Stimulated activated naive CD8-positive, alpha-beta T cell treated with anti-CD3 and anti-CD28 coated beads, Interleukin-15, amount 100 ng/mL, for 72 hours (primary cell): ENCODE data around the gene SLC6A8.

Source experiments
- ATAC-seq: fragments of 150-1000 bp; cut with Tn5 transposase; 2 replicates; pipeline ENCODE4 v1.10.0; 2021; ENCODE audit warnings: mild to moderate bottlenecking, moderate library complexity
- DNase-seq, 2 donors: peaks; one replicate each; pipeline ENCODE4 v3.0.0; 2021 to 2022
- H3K27ac Mint-ChIP-seq, 2 donors: one replicate each; pipeline ENCODE4 v1.8.0; 2022; ENCODE audit warnings: mild to moderate bottlenecking in 2 of 2, mixed read lengths in 2 of 2, moderate library complexity in 2 of 2
- H3K27me3 Mint-ChIP-seq: one replicate; pipeline ENCODE4 v1.8.0; 2022; ENCODE audit warnings: mixed read lengths
- H3K4me1 Mint-ChIP-seq: one replicate; pipeline ENCODE4 v1.8.0; 2022; ENCODE audit warnings: mild to moderate bottlenecking, mixed read lengths
- H3K4me3 Mint-ChIP-seq, 2 donors: one replicate each; pipeline ENCODE4 v1.8.0; 2022; ENCODE audit warnings: mild to moderate bottlenecking in 2 of 2, mixed read lengths in 2 of 2, moderate library complexity in 1 of 2
- H3K9me3 Mint-ChIP-seq, 2 donors: one replicate each; pipeline ENCODE4 v1.8.0; 2022; ENCODE audit warnings: mixed read lengths in 2 of 2

SLC6A8 gene

DNA sequence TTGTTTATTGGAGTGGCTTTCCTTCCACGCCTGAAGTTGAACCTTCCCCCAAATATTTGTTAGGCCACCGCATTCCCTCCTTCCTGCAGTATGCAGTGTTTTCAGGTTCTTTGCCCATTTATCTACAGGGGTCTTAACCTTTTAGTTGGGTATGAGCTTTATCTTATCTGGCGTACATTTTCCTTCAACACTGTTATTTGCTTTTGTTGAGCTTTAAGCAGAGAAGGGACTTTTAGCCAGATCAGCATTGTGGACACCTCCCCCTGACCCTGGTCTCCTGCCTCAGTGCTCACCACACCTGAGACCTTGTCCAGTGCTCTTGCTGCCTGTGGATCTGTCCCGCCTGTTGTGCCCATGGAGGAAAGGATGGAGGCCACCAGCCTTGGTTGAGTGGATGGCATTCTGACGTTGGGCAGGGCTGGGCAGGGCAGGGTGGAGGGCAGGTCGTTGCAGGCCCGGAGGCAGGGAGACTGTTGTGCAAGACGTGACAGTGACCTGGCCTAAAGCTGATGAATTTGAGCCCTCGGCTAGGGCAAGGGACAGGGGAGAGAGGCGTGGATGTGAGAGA is 41.7 kb upstream of the SLC6A8 start:
- H3K27me3 Mint-ChIP-seq = peaks cover 70% of the 10 kb centered on the region
- DNase-seq (no peak), ATAC-seq (no peak)
- no peak overlapping the region for H3K4me3 Mint-ChIP-seq
- H3K27ac Mint-ChIP-seq = no peak overlapping the region
- H3K9me3 Mint-ChIP-seq = no peaks in the 10 kb centered on the region
- H3K4me1 Mint-ChIP-seq = peaks cover 26% of the 10 kb centered on the region

DNA sequence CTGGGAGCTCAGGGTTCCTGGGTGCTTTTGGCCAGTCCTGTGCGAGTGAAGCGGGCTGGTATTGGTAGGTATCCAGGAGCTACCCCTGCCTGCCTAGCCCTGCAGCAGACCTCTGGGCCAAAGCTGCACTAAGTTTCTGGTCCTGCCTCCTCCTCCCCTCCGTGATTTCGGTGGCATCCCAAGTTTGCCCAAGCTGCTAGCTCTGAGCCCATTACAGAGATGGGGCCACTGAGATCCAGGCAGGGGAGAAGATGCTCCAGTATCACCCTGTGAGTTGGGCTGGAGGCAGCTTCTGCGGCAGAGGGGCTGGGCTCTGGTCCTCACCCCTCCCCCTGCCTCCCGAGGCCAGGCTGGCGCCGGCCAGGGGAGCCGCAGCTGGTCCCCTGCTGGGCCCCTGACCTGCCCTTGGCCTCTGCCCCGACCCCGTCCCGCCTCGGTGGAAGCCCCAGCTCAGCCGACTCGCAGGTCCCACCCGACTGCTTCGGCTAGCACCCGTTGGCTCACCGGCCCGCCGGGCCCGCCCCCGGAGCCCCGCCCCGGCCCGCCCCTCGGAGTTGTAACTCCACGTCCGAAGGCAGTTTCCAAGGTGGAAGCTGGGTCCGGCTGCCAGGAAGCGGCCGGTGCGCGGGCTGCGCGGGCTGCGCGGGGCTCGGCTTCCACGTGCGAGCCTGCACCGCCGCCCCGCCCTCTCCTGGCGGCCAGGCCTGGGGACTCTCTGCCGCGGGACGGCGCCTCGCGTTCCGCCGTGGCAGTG is 40.9 kb upstream of the SLC6A8 start, which contains the start of gene DUSP9:
Gene DUSP9, plus strand, starts transcription at position 584 of the 754 bp plus-strand sequence. CDS start 751 bp downstream, outside the sequence.
- peaks cover 62% of the 10 kb centered on the region for H3K27me3 Mint-ChIP-seq
- ATAC-seq (no peak), DNase-seq (no peak)
- no peak within 1 kb of the TSS for H3K27ac Mint-ChIP-seq
- peak within 1 kb of the TSS; percentile 45 to 61 for H3K4me3 Mint-ChIP-seq
- peaks cover 19% of the 10 kb centered on the region for H3K4me1 Mint-ChIP-seq
- no peaks in the 10 kb centered on the region for H3K9me3 Mint-ChIP-seq

- Mint-ChIP-seq H3K27me3 (peaks cover 55% of the 10 kb centered on the region), H3K4me3 (peak overlapping the region; percentile 45 to 61), H3K4me1 (peaks cover 16% of the 10 kb centered on the region), H3K27ac (no peak overlapping the region), H3K9me3 (no peaks in the 10 kb centered on the region)
- DNase-seq (no peak), ATAC-seq (no peak)
Observed at GRCh38 chrX:153647461-153648357, 40.0 kb upstream of the SLC6A8 start.

GRCh38 chrX:153648358-153649177 is 39.2 kb upstream of the SLC6A8 start:
- Mint-ChIP-seq H3K9me3 (no peaks in the 10 kb centered on the region), H3K4me1 (peaks cover 8% of the 10 kb centered on the region), H3K27me3 (peaks cover 47% of the 10 kb centered on the region), H3K4me3 (no peak overlapping the region), H3K27ac (no peak overlapping the region)
- no peak for DNase-seq
- no peak for ATAC-seq

DNA sequence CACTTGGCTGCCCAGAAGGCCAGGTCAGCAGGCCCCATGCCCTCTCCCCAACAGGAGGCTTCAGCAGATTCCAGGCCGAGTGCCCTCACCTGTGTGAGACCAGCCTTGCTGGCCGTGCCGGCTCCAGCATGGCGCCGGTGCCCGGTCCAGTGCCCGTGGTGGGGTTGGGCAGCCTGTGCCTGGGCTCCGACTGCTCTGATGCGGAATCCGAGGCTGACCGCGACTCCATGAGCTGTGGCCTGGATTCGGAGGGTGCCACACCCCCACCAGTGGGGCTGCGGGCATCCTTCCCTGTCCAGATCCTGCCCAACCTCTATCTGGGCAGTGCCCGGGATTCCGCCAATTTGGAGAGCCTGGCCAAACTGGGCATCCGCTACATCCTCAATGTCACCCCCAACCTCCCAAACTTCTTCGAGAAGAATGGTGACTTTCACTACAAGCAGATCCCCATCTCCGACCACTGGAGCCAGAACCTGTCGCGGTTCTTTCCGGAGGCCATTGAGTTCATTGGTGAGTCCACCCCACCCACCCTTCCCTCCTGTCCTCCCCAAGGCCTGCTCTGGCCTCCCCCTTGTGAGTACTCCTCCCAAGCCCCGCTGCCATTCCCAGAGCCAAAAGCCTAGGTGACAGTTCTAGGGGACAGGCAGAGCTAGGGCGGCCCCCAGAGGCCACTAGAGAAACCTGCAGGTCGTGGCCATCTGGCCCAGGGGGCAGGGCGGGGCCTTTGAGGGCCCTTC is 38.4 kb upstream of the SLC6A8 start:
- H3K27me3 Mint-ChIP-seq = peaks cover 43% of the 10 kb centered on the region

DNA sequence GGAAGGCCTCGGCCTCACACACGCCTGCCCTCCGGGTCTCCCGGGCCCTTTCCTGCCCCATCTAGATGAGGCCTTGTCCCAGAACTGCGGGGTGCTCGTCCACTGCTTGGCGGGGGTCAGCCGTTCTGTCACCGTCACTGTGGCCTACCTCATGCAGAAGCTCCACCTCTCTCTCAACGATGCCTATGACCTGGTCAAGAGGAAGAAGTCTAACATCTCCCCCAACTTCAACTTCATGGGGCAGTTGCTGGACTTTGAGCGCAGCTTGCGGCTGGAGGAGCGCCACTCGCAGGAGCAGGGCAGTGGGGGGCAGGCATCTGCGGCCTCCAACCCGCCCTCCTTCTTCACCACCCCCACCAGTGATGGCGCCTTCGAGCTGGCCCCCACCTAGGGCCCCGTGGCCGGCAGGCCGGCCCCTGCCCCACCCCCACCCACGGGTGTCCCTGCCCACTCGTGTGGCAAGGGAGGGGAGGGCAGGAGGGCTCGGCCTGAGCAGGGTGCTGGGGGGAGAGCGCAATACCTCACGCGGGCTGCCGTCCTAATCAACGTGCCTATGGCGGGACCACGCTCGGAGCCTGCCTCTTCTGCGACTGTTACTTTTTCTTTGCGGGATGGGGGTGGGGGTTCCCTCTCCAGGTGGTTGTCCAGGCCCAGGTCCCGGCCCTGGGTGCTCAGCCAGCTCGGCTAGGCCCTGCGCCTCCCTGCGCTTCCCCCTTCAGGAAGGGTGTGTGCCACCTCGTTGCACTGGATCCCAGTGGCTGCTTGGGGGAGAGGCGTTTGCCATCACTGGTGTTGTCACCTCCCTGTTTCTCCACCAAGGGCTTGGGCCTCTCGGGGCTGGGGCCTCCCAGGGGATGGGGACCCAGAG is 37.6 kb upstream of the SLC6A8 start:
- Mint-ChIP-seq H3K9me3 (no peaks in the 10 kb centered on the region), H3K27ac (no peak overlapping the region), H3K27me3 (peaks cover 35% of the 10 kb centered on the region), H3K4me3 (no peak overlapping the region), H3K4me1 (no peaks in the 10 kb centered on the region)
- DNase-seq (no peak), ATAC-seq (peak; percentile 19)

More for the DNA sequence above, 38.4 kb upstream of the SLC6A8 start:
- DNase-seq (peak in 1 of 2 donors; percentile 44), ATAC-seq (peak; percentile 78)
- no peak overlapping the region for H3K27ac Mint-ChIP-seq
- peaks cover 5% of the 10 kb centered on the region for H3K4me1 Mint-ChIP-seq
- no peak overlapping the region for H3K4me3 Mint-ChIP-seq
- no peaks in the 10 kb centered on the region for H3K9me3 Mint-ChIP-seq

DNA sequence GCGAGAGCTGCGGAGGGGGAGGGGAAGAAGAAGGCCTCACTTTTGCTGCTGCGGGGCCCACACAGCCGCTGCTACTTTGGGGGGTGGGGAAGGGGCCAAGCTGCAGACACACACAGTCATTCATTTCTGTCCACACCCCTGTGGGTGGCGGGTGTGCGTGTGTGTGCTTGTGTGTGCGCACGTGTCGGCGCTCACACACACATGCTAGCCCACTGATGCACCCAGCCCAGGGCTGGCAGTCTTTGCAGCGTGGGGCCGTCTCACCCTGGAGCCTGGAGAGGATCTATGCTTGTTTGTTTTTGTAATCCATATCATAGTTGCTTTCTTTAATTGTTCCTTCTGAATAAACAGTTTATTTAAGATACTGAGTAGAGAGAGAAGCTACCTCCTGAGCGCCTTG is 36.8 kb upstream of the SLC6A8 start:
- DNase-seq (no peak), ATAC-seq (no peak)
- no peak overlapping the region for H3K27ac Mint-ChIP-seq
- H3K9me3 Mint-ChIP-seq = no peaks in the 10 kb centered on the region
- H3K4me1 Mint-ChIP-seq = no peaks in the 10 kb centered on the region
- peaks cover 26% of the 10 kb centered on the region for H3K27me3 Mint-ChIP-seq
- no peak overlapping the region for H3K4me3 Mint-ChIP-seq

DNA sequence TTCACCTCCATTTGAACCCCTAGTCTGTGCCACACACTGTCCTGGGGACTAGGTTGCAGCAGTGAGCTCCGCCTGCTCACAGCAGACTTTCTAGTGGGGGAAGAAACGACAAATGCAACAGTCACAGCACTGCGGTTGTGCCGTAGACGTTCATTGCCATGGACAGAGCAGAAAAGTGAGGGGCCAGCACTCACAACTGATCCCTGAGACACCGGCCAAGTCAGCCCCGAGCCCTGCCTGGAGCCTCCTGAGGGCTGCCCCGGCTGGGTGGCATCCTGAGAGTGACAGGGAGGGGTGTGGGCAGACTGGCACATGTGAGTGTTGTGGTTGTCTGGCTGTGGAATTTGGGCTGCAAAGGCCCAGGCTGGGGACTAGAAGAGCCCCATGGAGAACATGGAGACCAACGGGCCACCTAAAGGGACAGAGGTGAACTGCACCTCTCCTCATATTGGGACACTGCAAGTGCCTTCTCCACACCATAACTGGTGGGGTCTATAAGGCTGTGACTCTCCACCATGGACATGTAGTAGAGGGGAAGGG is 36.1 kb upstream of the SLC6A8 start:
- ATAC-seq = no peak
- H3K4me1 Mint-ChIP-seq = no peaks in the 10 kb centered on the region
- H3K9me3 Mint-ChIP-seq = no peaks in the 10 kb centered on the region
- no peak overlapping the region for H3K4me3 Mint-ChIP-seq
- no peak overlapping the region for H3K27ac Mint-ChIP-seq
- no peak for DNase-seq
- H3K27me3 Mint-ChIP-seq = peaks cover 20% of the 10 kb centered on the region

- no peak for ATAC-seq
- H3K27me3 Mint-ChIP-seq = peaks cover 7% of the 10 kb centered on the region
- H3K4me1 Mint-ChIP-seq = no peaks in the 10 kb centered on the region
- no peaks in the 10 kb centered on the region for H3K9me3 Mint-ChIP-seq
- H3K27ac Mint-ChIP-seq = no peak overlapping the region
- no peak overlapping the region for H3K4me3 Mint-ChIP-seq
- no peak for DNase-seq
Observed at GRCh38 chrX:153653556-153653955, 34.2 kb upstream of the SLC6A8 start.

DNA sequence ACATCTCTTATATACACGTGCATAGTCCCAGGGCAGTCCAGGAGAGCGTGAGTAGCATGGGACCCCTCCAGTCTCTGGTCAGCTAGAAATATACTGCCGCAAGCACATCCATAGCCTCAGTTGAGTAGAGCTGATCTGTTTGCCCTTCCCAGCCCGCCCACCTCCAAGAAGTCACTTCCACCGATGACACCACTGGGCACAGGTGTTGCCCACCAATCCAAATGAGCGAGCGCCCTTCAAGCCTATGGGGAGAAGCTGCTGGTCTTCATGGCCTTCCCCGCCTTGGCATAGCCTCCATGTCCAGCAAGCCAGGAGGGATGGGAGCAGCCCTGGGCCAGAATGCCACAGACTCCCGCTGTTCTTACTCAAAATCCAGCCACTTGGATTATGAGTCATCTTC is 30.6 kb upstream of the SLC6A8 start:
- H3K27me3 Mint-ChIP-seq = peaks cover 14% of the 10 kb centered on the region
- no peaks in the 10 kb centered on the region for H3K9me3 Mint-ChIP-seq
- H3K27ac Mint-ChIP-seq = no peak overlapping the region
- H3K4me1 Mint-ChIP-seq = peaks cover 4% of the 10 kb centered on the region
- ATAC-seq (no peak), DNase-seq (no peak)
- H3K4me3 Mint-ChIP-seq = no peak overlapping the region

DNA sequence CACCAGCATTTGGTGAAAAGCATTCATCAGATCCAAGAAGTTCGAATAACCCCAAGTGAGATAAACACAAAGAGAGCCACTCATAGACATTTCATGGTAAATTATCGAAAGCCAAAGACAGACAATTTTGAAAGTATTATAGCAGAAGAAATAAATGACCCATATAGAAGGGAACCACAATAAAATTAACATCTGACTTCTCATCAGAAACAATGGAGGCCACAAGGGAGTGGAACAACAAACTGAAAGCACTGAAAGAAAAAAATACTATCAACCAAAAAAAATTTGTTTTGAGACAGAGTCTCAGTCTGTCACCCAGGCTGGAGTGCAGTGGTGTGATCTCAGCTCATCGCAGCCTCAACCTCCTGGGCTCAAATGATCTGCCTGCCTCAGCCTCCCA is 28.5 kb upstream of the SLC6A8 start:
- Mint-ChIP-seq H3K9me3 (no peaks in the 10 kb centered on the region), H3K4me3 (no peak overlapping the region), H3K4me1 (peaks cover 8% of the 10 kb centered on the region), H3K27ac (no peak overlapping the region), H3K27me3 (peaks cover 23% of the 10 kb centered on the region)
- DNase-seq = no peak
- ATAC-seq = no peak

DNA sequence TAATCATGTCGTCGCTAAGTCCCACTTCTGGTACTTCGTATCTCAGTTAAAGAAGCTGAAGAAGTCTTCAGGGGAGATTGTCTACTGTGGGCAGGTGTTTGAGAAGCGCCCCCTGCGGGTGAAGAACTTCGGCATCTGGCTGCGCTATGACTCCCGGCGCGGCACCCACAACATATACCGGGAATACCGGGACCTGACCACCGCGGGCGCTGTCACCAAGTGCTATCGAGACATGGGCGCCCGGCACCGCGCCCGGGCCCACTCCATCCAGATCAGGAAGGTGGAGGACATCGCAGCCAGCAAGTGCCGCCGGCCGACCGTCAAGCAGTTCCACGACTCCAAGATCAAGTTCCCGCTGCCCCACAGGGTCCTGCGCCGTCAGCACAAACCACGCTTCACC is 25.5 kb upstream of the SLC6A8 start:
- DNase-seq (peak in 1 of 2 donors; percentile 33), ATAC-seq (no peak)
- Mint-ChIP-seq H3K27ac (no peak overlapping the region), H3K27me3 (peaks cover 42% of the 10 kb centered on the region), H3K9me3 (no peaks in the 10 kb centered on the region), H3K4me3 (peak overlapping the region; percentile 27 to 74), H3K4me1 (peaks cover 10% of the 10 kb centered on the region)

- Mint-ChIP-seq H3K27me3 (peaks cover 47% of the 10 kb centered on the region), H3K27ac (no peak overlapping the region), H3K4me1 (peaks cover 20% of the 10 kb centered on the region), H3K9me3 (no peaks in the 10 kb centered on the region), H3K4me3 (no peak overlapping the region)
- DNase-seq (no peak), ATAC-seq (no peak)
Observed at GRCh38 chrX:153665726-153666306, 21.9 kb upstream of the SLC6A8 start.
